Astrocyte (in vitro differentiated cells and primary cell): ENCODE measurements around the gene BIRC3.

Experiments used
- EZH2 ChIP-seq: IDR thresholded peaks from 2 replicates; pipeline ENCODE4 v1.6.1; 2012; ENCODE audit warnings: mild to moderate bottlenecking, low read length, inconsistent platforms; ENCODE audit not compliant: insufficient read depth
- TF ChIP-seq, protein P1 (sequence below): IDR thresholded peaks from 2 replicates; pipeline ENCODE4 v1.5.1; 2011; ENCODE audit warnings: low read depth, mild to moderate bottlenecking, inconsistent platforms, low read length, moderate library complexity; ENCODE audit not compliant: insufficient read depth

DNA sequence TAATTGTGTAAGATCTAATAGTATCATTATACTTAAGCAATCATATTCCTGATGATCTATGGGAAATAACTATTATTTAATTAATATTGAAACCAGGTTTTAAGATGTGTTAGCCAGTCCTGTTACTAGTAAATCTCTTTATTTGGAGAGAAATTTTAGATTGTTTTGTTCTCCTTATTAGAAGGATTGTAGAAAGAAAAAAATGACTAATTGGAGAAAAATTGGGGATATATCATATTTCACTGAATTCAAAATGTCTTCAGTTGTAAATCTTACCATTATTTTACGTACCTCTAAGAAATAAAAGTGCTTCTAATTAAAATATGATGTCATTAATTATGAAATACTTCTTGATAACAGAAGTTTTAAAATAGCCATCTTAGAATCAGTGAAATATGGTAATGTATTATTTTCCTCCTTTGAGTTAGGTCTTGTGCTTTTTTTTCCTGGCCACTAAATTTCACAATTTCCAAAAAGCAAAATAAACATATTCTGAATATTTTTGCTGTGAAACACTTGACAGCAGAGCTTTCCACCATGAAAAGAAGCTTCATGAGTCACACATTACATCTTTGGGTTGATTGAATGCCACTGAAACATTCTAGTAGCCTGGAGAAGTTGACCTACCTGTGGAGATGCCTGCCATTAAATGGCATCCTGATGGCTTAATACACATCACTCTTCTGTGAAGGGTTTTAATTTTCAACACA is 6.4 kb downstream of the BIRC3 start:
- TF ChIP-seq, protein P1, sequence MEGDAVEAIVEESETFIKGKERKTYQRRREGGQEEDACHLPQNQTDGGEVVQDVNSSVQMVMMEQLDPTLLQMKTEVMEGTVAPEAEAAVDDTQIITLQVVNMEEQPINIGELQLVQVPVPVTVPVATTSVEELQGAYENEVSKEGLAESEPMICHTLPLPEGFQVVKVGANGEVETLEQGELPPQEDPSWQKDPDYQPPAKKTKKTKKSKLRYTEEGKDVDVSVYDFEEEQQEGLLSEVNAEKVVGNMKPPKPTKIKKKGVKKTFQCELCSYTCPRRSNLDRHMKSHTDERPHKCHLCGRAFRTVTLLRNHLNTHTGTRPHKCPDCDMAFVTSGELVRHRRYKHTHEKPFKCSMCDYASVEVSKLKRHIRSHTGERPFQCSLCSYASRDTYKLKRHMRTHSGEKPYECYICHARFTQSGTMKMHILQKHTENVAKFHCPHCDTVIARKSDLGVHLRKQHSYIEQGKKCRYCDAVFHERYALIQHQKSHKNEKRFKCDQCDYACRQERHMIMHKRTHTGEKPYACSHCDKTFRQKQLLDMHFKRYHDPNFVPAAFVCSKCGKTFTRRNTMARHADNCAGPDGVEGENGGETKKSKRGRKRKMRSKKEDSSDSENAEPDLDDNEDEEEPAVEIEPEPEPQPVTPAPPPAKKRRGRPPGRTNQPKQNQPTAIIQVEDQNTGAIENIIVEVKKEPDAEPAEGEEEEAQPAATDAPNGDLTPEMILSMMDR = no peak
- no peak for TF ChIP-seq EZH2
